Adipose tissue (tissue), 3 donors: ENCODE data around the gene TANC1. TPM values are rescaled to one million over a fixed set of nuclear protein-coding genes. Genes with fewer than 3 reads are reported as not detected.

Source experiments
- H3K27ac ChIP-seq: one replicate; pipeline ENCODE4 v1.5.1; 2013; ENCODE audit warnings: low read depth, low read length
- whole genome bisulfite sequencing, 3 donors: extraction: QIAGEN DNeasy Blood & Tissue Kit; methylation state at CpG; one replicate each; pipeline ENCODE4 v1.1.7; 2013; 5-methylcytosine and 5-hydroxymethylcytosine counted together
- polyA plus RNA-seq, 3 donors: library from polyadenylated mRNA; stranded (reverse); fragments of 200-250 nt; gene quantifications; one replicate each; pipeline ENCODE4 v1.2.3, GENCODE V29; 2013
- donor health status: healthy with polysubstance abuse.
- donor health status: Bipolar disorder and iron deficiency.
- donor health status: healthy.

TANC1 gene
- polyA plus RNA-seq, 3 donors, result 4.9 to 10.1 (median 8.4) TPM

GRCh38 chr2:158989165-158989564 is 20.7 kb downstream of the TANC1 start:
- 83 to 90% (median 86%) methylated on average over 5 of the region's 5 CpGs for WGBS, 3 donors

GRCh38 chr2:158990397-158991214 is 22.2 kb downstream of the TANC1 start:
- WGBS, 3 donors, result 90 to 96% (median 95%) methylated on average over 6 of the region's 6 CpGs
- H3K27ac ChIP-seq, result no peak overlapping the region

More at GRCh38 chr2:158989165-158989564, 20.7 kb downstream of the TANC1 start:
- H3K27ac ChIP-seq, result no peak overlapping the region

GRCh38 chr2:158993030-158993429 is 24.6 kb downstream of the TANC1 start:
- H3K27ac ChIP-seq, result no peak overlapping the region
- WGBS, 3 donors, result 90 to 93% (median 91%) methylated on average over 5 of the region's 5 CpGs

GRCh38 chr2:158993721-158994587 is 25.5 kb downstream of the TANC1 start:
- WGBS, 3 donors, result 77 to 81% (median 78%) methylated on average over 4 of the region's 4 CpGs
- no peak overlapping the region for H3K27ac ChIP-seq

- WGBS, 3 donors, result 61 to 79% (median 69%) methylated on average over 5 of the region's 5 CpGs
- H3K27ac ChIP-seq, result no peak overlapping the region
Observed at GRCh38 chr2:158994920-158995676, 26.7 kb downstream of the TANC1 start.

- no peak overlapping the region for H3K27ac ChIP-seq
- 88 to 91% (median 89%) methylated on average over 5 of the region's 5 CpGs for WGBS, 3 donors
Observed at GRCh38 chr2:158995677-158996049, 27.2 kb downstream of the TANC1 start.

GRCh38 chr2:158996378-158996993 is 28.0 kb downstream of the TANC1 start:
- WGBS, 3 donors, result 93 to 97% (median 95%) methylated on average over 4 of the region's 4 CpGs
- no peak overlapping the region for H3K27ac ChIP-seq

GRCh38 chr2:158997037-158997790 is 28.8 kb downstream of the TANC1 start:
- 40 to 54% (median 53%) methylated on average over 4 of the region's 4 CpGs for WGBS, 3 donors
- H3K27ac ChIP-seq, result no peak overlapping the region

- WGBS, 3 donors, result 48 to 73% (median 65%) methylated on average over 6 of the region's 6 CpGs
- no peak overlapping the region for H3K27ac ChIP-seq
Observed at GRCh38 chr2:158998551-158999248, 30.3 kb downstream of the TANC1 start.

GRCh38 chr2:158999458-158999857 is 31.0 kb downstream of the TANC1 start:
- WGBS, 3 donors, result 53 to 71% (median 58%) methylated on average over 4 of the region's 4 CpGs
- no peak overlapping the region for H3K27ac ChIP-seq

GRCh38 chr2:159000072-159000471 is 31.6 kb downstream of the TANC1 start:
- WGBS, 3 donors, result 96 to 98% (median 97%) methylated on average over 8 of the region's 8 CpGs
- H3K27ac ChIP-seq, result no peak overlapping the region

- 61 to 80% (median 76%) methylated on average over 7 of the region's 7 CpGs for WGBS, 3 donors
- H3K27ac ChIP-seq, result no peak overlapping the region
Observed at GRCh38 chr2:159002462-159003111, 34.1 kb downstream of the TANC1 start.

- no peak overlapping the region for H3K27ac ChIP-seq
- WGBS, 3 donors, result 86 to 92% (median 86%) methylated on average over 13 of the region's 13 CpGs
Observed at GRCh38 chr2:159003555-159003954, 35.1 kb downstream of the TANC1 start.

- H3K27ac ChIP-seq, result no peak overlapping the region
- 95 to 100% (median 96%) methylated on average over 6 of the region's 6 CpGs for WGBS, 3 donors
Observed at GRCh38 chr2:159004849-159005248, 36.4 kb downstream of the TANC1 start.

GRCh38 chr2:159009940-159010339 is 41.5 kb downstream of the TANC1 start:
- 83 to 96% (median 86%) methylated on average over 1 of the region's 1 CpG for WGBS, 3 donors
- no peak overlapping the region for H3K27ac ChIP-seq

GRCh38 chr2:159010340-159010739 is 41.9 kb downstream of the TANC1 start:
- H3K27ac ChIP-seq, result no peak overlapping the region
- WGBS, 3 donors, result 67 to 82% (median 81%) methylated on average over 5 of the region's 5 CpGs

- no peak overlapping the region for H3K27ac ChIP-seq
Observed at GRCh38 chr2:159010963-159011362, 42.5 kb downstream of the TANC1 start.
